GM23248 (cell line): ENCODE results near the gene GEMIN8.

Experiments used
- EZH2 ChIP-seq: fragments of 200-600 bp; sonication (generic); IDR thresholded peaks from 2 replicates; pipeline ENCODE4 v1.6.1; 2018; ENCODE audit warnings: antibody characterized with exemption, mild to moderate bottlenecking; ENCODE audit not compliant: insufficient read depth, poor library complexity, severe bottlenecking
- EZH2phosphoT487 ChIP-seq: fragments of 200-600 bp; sonication (generic); IDR thresholded peaks from 2 replicates; pipeline ENCODE4 v1.6.1; 2018; ENCODE audit warnings: antibody characterized with exemption, moderate library complexity, mild to moderate bottlenecking, low read depth; ENCODE audit not compliant: insufficient read depth

- TF ChIP-seq EZH2 (no peak), EZH2phosphoT487 (no peak)
These were observed 43.9 kb upstream of the GEMIN8 start for GRCh38 chrX:14073556-14073955.
